Neural progenitor cell (in vitro differentiated cells): Measurements from ENCODE around the gene BTNL8. TPM values are rescaled to one million over a fixed set of nuclear protein-coding genes. Genes with fewer than 3 reads are reported as not detected.

Experiments used
- DNase-seq: peaks from one replicate; pipeline ENCODE4 v3.0.0-alpha.2; 2016; ENCODE audit warnings: low spot score
- H2AFZ ChIP-seq: fragments of 200-600 bp; sonication (generic); replicated peaks from 2 replicates; pipeline ENCODE4 v1.6.1; 2016; ENCODE audit warnings: antibody characterized with exemption
- H3F3A ChIP-seq: fragments of 200-600 bp; sonication (generic); 2 replicates; pipeline ENCODE4 v1.6.1; 2016; ENCODE audit warnings: antibody characterized with exemption, low read depth
- H3K27ac ChIP-seq: fragments of 200-600 bp; sonication (generic); 2 replicates; pipeline ENCODE4 v1.5.1; 2016; ENCODE audit warnings: mild to moderate bottlenecking
- H3K27me3 ChIP-seq: fragments of 200-600 bp; sonication (generic); 2 replicates; pipeline ENCODE4 v1.6.1; 2016; ENCODE audit warnings: mild to moderate bottlenecking, moderate library complexity
- H3K36me3 ChIP-seq: fragments of 200-600 bp; sonication (generic); 2 replicates; pipeline ENCODE4 v1.5.1; 2016
- H3K4me1 ChIP-seq: fragments of 200-600 bp; sonication (generic); 2 replicates; pipeline ENCODE4 v1.6.1; 2016; ENCODE audit warnings: mixed run types
- H3K4me2 ChIP-seq: fragments of 200-600 bp; sonication (generic); 2 replicates; pipeline ENCODE4 v1.6.1; 2016
- H3K4me3 ChIP-seq: fragments of 200-600 bp; sonication (generic); 2 replicates; pipeline ENCODE4 v1.5.1; 2016
- H3K79me2 ChIP-seq: fragments of 200-600 bp; sonication (generic); 2 replicates; pipeline ENCODE4 v1.6.1; 2016; ENCODE audit warnings: low read depth
- H3K9ac ChIP-seq: fragments of 200-600 bp; sonication (generic); 2 replicates; pipeline ENCODE4 v1.6.1; 2016
- H3K9me3 ChIP-seq: fragments of 200-600 bp; sonication (generic); 2 replicates; pipeline ENCODE4 v1.5.1; 2016; ENCODE audit warnings: low read depth
- H4K20me1 ChIP-seq: fragments of 200-600 bp; sonication (generic); 2 replicates; pipeline ENCODE4 v1.6.1; 2016; ENCODE audit warnings: low read depth
- H3K27ac Mint-ChIP-seq: 3 replicates; pipeline ENCODE4 v1.8.0; 2021; ENCODE audit warnings: mixed read lengths
- H3K27me3 Mint-ChIP-seq: 2 replicates; pipeline ENCODE4 v1.8.0; 2022; ENCODE audit warnings: low read depth, mild to moderate bottlenecking, inconsistent platforms, moderate library complexity, mixed read lengths; ENCODE audit not compliant: insufficient read depth
- H3K36me3 Mint-ChIP-seq: 3 replicates; pipeline ENCODE4 v1.8.0; 2021; ENCODE audit warnings: mixed read lengths
- H3K4me1 Mint-ChIP-seq: 3 replicates; pipeline ENCODE4 v1.8.0; 2021; ENCODE audit warnings: mixed read lengths
- H3K4me3 Mint-ChIP-seq: 3 replicates; pipeline ENCODE4 v1.8.0; 2021; ENCODE audit warnings: mild to moderate bottlenecking, moderate library complexity, mixed read lengths
- H3K9me3 Mint-ChIP-seq: 3 replicates; pipeline ENCODE4 v1.8.0; 2020; ENCODE audit warnings: mixed read lengths
- CTCF ChIP-seq: fragments of 200-600 bp; sonication (generic); IDR thresholded peaks from 2 replicates; pipeline ENCODE4 v1.5.1; 2017; ENCODE audit warnings: antibody characterized with exemption, mild to moderate bottlenecking
- EZH2 ChIP-seq: fragments of 200-600 bp; sonication (generic); IDR thresholded peaks from 2 replicates; pipeline ENCODE4 v1.6.1; 2017; ENCODE audit warnings: antibody characterized with exemption, mild to moderate bottlenecking, moderate library complexity
- EZH2phosphoT487 ChIP-seq: fragments of 200-600 bp; sonication (generic); IDR thresholded peaks from 2 replicates; pipeline ENCODE4 v1.6.1; 2017; ENCODE audit warnings: antibody characterized with exemption
- small RNA-seq: library from RNA; depleted of rRNA; stranded (forward); fragments of <200 nt; gene quantifications from one replicate; pipeline ENCODE3, GENCODE V24; 2015
- total RNA-seq: library from RNA; depleted of rRNA; stranded (reverse); fragments of >200 nt; gene quantifications from 2 replicates; pipeline ENCODE4 v1.2.3, GENCODE V29; 2015; ENCODE audit warnings: low replicate concordance

Gene BTNL8
- total RNA-seq, 1 donor from 2014 or later = 0.22 TPM

- Mint-ChIP-seq H3K27me3 (no peaks in the 10 kb centered on the region), H3K36me3 (no peaks in the 10 kb centered on the region), H3K9me3 (no peaks in the 10 kb centered on the region), H3K27ac (no peak within 1 kb of the TSS), H3K4me1 (no peaks in the 10 kb centered on the region), H3K4me3 (no peak within 1 kb of the TSS)
- Histone ChIP-seq H3K27me3 (no peaks in the 10 kb centered on the region), H4K20me1 (no peaks in the 10 kb centered on the region), H3K4me1 (no peaks in the 10 kb centered on the region), H3F3A (no peaks in the 10 kb centered on the region), H3K9ac (no peak within 1 kb of the TSS), H3K9me3 (no peaks in the 10 kb centered on the region), H3K4me2 (no peak within 1 kb of the TSS), H2AFZ (no peak within 1 kb of the TSS), H3K79me2 (no peaks in the 10 kb centered on the region), H3K4me3 (no peak within 1 kb of the TSS), H3K27ac (no peak within 1 kb of the TSS), H3K36me3 (no peaks in the 10 kb centered on the region)
- no peak for TF ChIP-seq EZH2
- no peak for DNase-seq
These were observed 89.6 kb downstream of the BTNL8 start, which contains the start of gene BTNL3 for GRCh38 chr5:180988592-180988991. Gene BTNL3 (plus strand): TSS chr5:180988846. CDS start chr5:180989029, 183 bp downstream.

GRCh38 chr5:180990086-180990881, 91.3 kb downstream of the BTNL8 start:
- H3K27ac Mint-ChIP-seq = no peak overlapping the region
- Histone ChIP-seq H3K27me3 (no peaks in the 10 kb centered on the region), H3K4me1 (no peaks in the 10 kb centered on the region), H3K79me2 (no peaks in the 10 kb centered on the region), H3F3A (no peaks in the 10 kb centered on the region), H2AFZ (no peak overlapping the region), H3K27ac (no peak overlapping the region), H3K4me3 (no peak overlapping the region), H3K9ac (no peak overlapping the region), H3K9me3 (no peaks in the 10 kb centered on the region), H3K36me3 (no peaks in the 10 kb centered on the region), H3K4me2 (no peak overlapping the region), H4K20me1 (no peaks in the 10 kb centered on the region)
- TF ChIP-seq EZH2phosphoT487 (no peak), CTCF (no peak), EZH2 (no peak)
- H3K27me3 Mint-ChIP-seq = no peaks in the 10 kb centered on the region
- no peaks in the 10 kb centered on the region for H3K9me3 Mint-ChIP-seq
- no peak for DNase-seq
- no peaks in the 10 kb centered on the region for H3K4me1 Mint-ChIP-seq
- no peaks in the 10 kb centered on the region for H3K36me3 Mint-ChIP-seq
- no peak overlapping the region for H3K4me3 Mint-ChIP-seq

GRCh38 chr5:180990882-180991242, 91.9 kb downstream of the BTNL8 start:
- no peaks in the 10 kb centered on the region for H4K20me1 ChIP-seq
- no peak overlapping the region for H3K27ac Mint-ChIP-seq
- no peaks in the 10 kb centered on the region for H3F3A ChIP-seq
- H3K9ac ChIP-seq = no peak overlapping the region
- no peak overlapping the region for H3K27ac ChIP-seq
- H3K4me3 Mint-ChIP-seq = no peak overlapping the region
- no peaks in the 10 kb centered on the region for H3K9me3 ChIP-seq
- DNase-seq = no peak
- H3K4me3 ChIP-seq = no peak overlapping the region
- H3K4me2 ChIP-seq = no peak overlapping the region
- H3K4me1 Mint-ChIP-seq = no peaks in the 10 kb centered on the region
- TF ChIP-seq EZH2 = no peak
- TF ChIP-seq EZH2phosphoT487 = no peak
- no peak for TF ChIP-seq CTCF
- H3K36me3 Mint-ChIP-seq = no peaks in the 10 kb centered on the region
- no peaks in the 10 kb centered on the region for H3K27me3 ChIP-seq
- no peaks in the 10 kb centered on the region for H3K36me3 ChIP-seq
- H3K9me3 Mint-ChIP-seq = no peaks in the 10 kb centered on the region
- H2AFZ ChIP-seq = no peak overlapping the region
- no peaks in the 10 kb centered on the region for H3K27me3 Mint-ChIP-seq
- no peaks in the 10 kb centered on the region for H3K79me2 ChIP-seq
- no peaks in the 10 kb centered on the region for H3K4me1 ChIP-seq

Small RNAs within 50 kb of the gene (small RNA-seq; reads per million reads assigned to genes)
- gene RF00019 (not detected), gene RPS29P12 (not detected)

Other genes with a start within 250 kb of the BTNL8 start
- gene FLT4, start 249.6 kb upstream of the BTNL8 start, total RNA-seq = 2.3 and 13.9 TPM in 2 replicates
- gene OR2Y1, start 159.1 kb upstream of the BTNL8 start, total RNA-seq = not detected in 2 replicates
- gene MGAT1, start 96.4 kb upstream of the BTNL8 start, total RNA-seq = 31.8 and 67.8 TPM in 2 replicates
- gene ZFP62, start 37.9 kb upstream of the BTNL8 start, total RNA-seq = 47.2 and 65.4 TPM in 2 replicates
- 0.34 TPM in 1 of 2 replicates, not detected in the other for gene BTNL3, start 89.7 kb downstream of the BTNL8 start, total RNA-seq
- gene BTNL9, start 141.1 kb downstream of the BTNL8 start, total RNA-seq = 0.24 and 0.56 TPM in 2 replicates
- not detected in 2 replicates for gene OR2V1, start 232.0 kb downstream of the BTNL8 start, total RNA-seq
- gene OR2V2, start 248.4 kb downstream of the BTNL8 start, total RNA-seq = not detected in 2 replicates